CD14-positive monocyte (primary cell): Measurements from ENCODE around the gene SLC22A23. TPM values are rescaled to one million over a fixed set of nuclear protein-coding genes. Genes with fewer than 3 reads are reported as not detected.

Experiments used
- DNase-seq, 3 donors: peaks; one replicate each; pipeline ENCODE4 v3.0.0-alpha.2; 2011 to 2022
- H2AFZ ChIP-seq: 2 replicates; pipeline ENCODE4 v1.6.0; 2012; ENCODE audit warnings: mild to moderate bottlenecking, low read depth, low read length, inconsistent platforms; ENCODE audit not compliant: insufficient read depth, poor library complexity, severe bottlenecking
- H3K27ac ChIP-seq, 2 donors: 1 replicate in 1 of 2; 2 replicates in 1 of 2; pipeline ENCODE4 v1.5.1; 2012 to 2013; ENCODE audit warnings: low read length in 2 of 2, control low read depth in 1 of 2, inconsistent platforms in 1 of 2, low read depth in 1 of 2, mild to moderate bottlenecking in 1 of 2
- H3K27me3 ChIP-seq, 2 donors: one replicate each; pipeline versions ENCODE4 v1.6.0 to v1.6.1; 2011 to 2013; ENCODE audit warnings: low read length in 2 of 2; ENCODE audit not compliant: control insufficient read depth in 2 of 2, insufficient read depth in 2 of 2
- H3K36me3 ChIP-seq, 2 donors: replicated peaks in 1 of 2; 1 replicate in 1 of 2; 2 replicates in 1 of 2; pipeline versions ENCODE4 v1.5.1 to v1.6.1; 2012 to 2013; ENCODE audit warnings: low read length in 2 of 2, control low read depth in 1 of 2, inconsistent platforms in 1 of 2, mild to moderate bottlenecking in 1 of 2; ENCODE audit not compliant: insufficient read depth in 2 of 2, control insufficient read depth in 1 of 2
- H3K4me1 ChIP-seq, 2 donors: 1 replicate in 1 of 2; 2 replicates in 1 of 2; pipeline versions ENCODE4 v1.5.1 to v1.6.1; 2012 to 2013; ENCODE audit warnings: low read length in 2 of 2, control low read depth in 1 of 2, inconsistent platforms in 1 of 2, mild to moderate bottlenecking in 1 of 2, moderate library complexity in 1 of 2; ENCODE audit not compliant: insufficient read depth in 2 of 2, control insufficient read depth in 1 of 2
- H3K4me2 ChIP-seq: replicated peaks from 2 replicates; pipeline ENCODE3; 2012; ENCODE audit warnings: low read length, moderate library complexity, mild to moderate bottlenecking; ENCODE audit not compliant: poor library complexity, severe bottlenecking; ENCODE audit errors: extremely low read depth
- H3K4me3 ChIP-seq, 3 experiments: fragments of 200-600 bp in 1 of 3; sonication (generic) in 1 of 3; replicated peaks in 1 of 3; 1 replicate in 2 of 3; 2 replicates in 1 of 3; pipeline ENCODE4 v1.5.1; 2011 to 2013; ENCODE audit warnings: low read length in 3 of 3, mild to moderate bottlenecking in 3 of 3, control low read depth in 2 of 3, low read depth in 2 of 3, inconsistent platforms in 1 of 3, moderate library complexity in 1 of 3
- H3K79me2 ChIP-seq: 2 replicates; pipeline ENCODE4 v1.6.0; 2012; ENCODE audit warnings: mild to moderate bottlenecking, control low read depth, inconsistent platforms, low read length, moderate library complexity; ENCODE audit not compliant: insufficient read depth
- H3K9ac ChIP-seq: 2 replicates; pipeline ENCODE4 v1.6.0; 2017; ENCODE audit warnings: low read length, mild to moderate bottlenecking; ENCODE audit not compliant: insufficient read depth, poor library complexity, severe bottlenecking
- H3K9me3 ChIP-seq, 2 donors: replicated peaks in 1 of 2; 1 replicate in 1 of 2; 2 replicates in 1 of 2; pipeline versions ENCODE4 v1.5.1 to v1.6.1; 2012 to 2013; ENCODE audit warnings: low read length in 2 of 2, control low read depth in 1 of 2; ENCODE audit not compliant: control insufficient read depth in 1 of 2, insufficient read depth in 1 of 2
- H4K20me1 ChIP-seq: 2 replicates; pipeline ENCODE4 v1.6.0; 2012; ENCODE audit warnings: mild to moderate bottlenecking, low read length, control low read depth, moderate library complexity; ENCODE audit not compliant: insufficient read depth
- H3K27ac Mint-ChIP-seq, 7 donors: one replicate each; pipeline ENCODE4 v1.8.0; 2020; ENCODE audit warnings: mild to moderate bottlenecking in 7 of 7, mixed read lengths in 7 of 7, moderate library complexity in 6 of 7, inconsistent platforms in 2 of 7
- H3K27me3 Mint-ChIP-seq, 3 donors: one replicate each; pipeline ENCODE4 v1.8.0; 2021 to 2022; ENCODE audit warnings: low read depth in 3 of 3, mild to moderate bottlenecking in 3 of 3, mixed read lengths in 3 of 3, moderate library complexity in 3 of 3, inconsistent platforms in 1 of 3
- H3K36me3 Mint-ChIP-seq, 2 donors: one replicate each; pipeline ENCODE4 v1.8.0; 2020; ENCODE audit warnings: mixed read lengths in 2 of 2, inconsistent platforms in 1 of 2, mild to moderate bottlenecking in 1 of 2
- H3K4me1 Mint-ChIP-seq: one replicate; pipeline ENCODE4 v1.8.0; 2020; ENCODE audit warnings: mild to moderate bottlenecking, mixed read lengths
- H3K4me3 Mint-ChIP-seq, 2 donors: one replicate each; pipeline ENCODE4 v1.8.0; 2020; ENCODE audit warnings: mild to moderate bottlenecking in 2 of 2, mixed read lengths in 2 of 2, moderate library complexity in 1 of 2
- H3K9me3 Mint-ChIP-seq, 7 donors: one replicate each; pipeline ENCODE4 v1.8.0; 2020 to 2022; ENCODE audit warnings: mixed read lengths in 7 of 7, mild to moderate bottlenecking in 6 of 7, moderate library complexity in 6 of 7, inconsistent platforms in 2 of 7
- WGBS: methylation state at CpG from one replicate; pipeline ENCODE4 v1.1.5; 2013; ENCODE audit warnings: missing lambda C conversion rate; ENCODE audit not compliant: insufficient coverage; 5-methylcytosine and 5-hydroxymethylcytosine counted together
- intact Hi-C, 2 donors: fragments of 100-400 bp; cut with micrococcal nuclease; formaldehyde crosslinking; loops; one replicate each; pipeline versions ENCODE4 v1.15.0 to v1.15.1; 2023
- polyA plus RNA-seq, 3 donors: library from polyadenylated mRNA; depleted of rRNA in 1 of 3; unstranded in 2 of 3; stranded (reverse) in 1 of 3; fragments of 300-500 nt in 2 of 3; fragments of >200 nt in 1 of 3; fragmentation: Illumina TruSeq in 2 of 3; gene quantifications; 1 replicate in 2 of 3; 2 replicates in 1 of 3; pipeline ENCODE4 v1.2.3, GENCODE V29; 2012 to 2021
- TF ChIP-seq, protein P1 (sequence below): fragments of 200-600 bp; IDR thresholded peaks from one replicate; pipeline ENCODE4 v1.8.0; 2022; ENCODE audit warnings: antibody characterized with exemption, mild to moderate bottlenecking

Gene SLC22A23
- polyA plus RNA-seq, 3 donors = 0.08 TPM; not detected in 2

DNA sequence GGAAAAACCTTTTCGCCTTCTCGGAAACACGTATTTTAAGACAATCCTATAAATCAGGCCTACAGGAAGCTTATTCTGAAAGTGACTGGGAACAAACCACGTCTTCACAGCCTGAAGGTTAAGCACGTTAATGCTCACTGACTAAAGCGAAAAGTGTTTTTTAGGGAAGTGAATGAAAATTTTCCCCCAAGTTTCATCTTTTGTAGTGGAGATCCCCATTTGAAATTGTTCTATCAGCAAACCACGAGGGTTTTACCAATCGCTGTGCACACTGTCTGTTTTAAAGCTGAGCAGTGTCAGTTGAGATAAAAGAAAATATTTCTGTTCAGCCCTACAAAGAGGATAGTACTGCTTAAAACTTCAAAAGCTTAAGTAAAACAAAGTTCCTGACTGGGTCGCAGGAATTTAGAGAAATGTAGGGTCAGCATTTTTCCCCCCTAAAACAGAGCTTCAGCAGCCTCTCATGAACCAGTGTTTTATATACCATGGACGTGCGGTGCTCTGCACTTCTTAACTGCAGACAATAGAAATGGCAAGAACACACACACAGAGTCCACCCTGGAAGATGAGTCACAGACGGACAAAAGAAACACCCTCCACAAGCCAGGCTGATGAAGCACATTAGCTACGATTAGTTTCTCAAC is 34.9 kb downstream of the SLC22A23 start:
- no peak overlapping the region for H3K9ac ChIP-seq
- no peak overlapping the region for H3K4me2 ChIP-seq
- H3K36me3 Mint-ChIP-seq = no peaks in the 10 kb centered on the region
- H3K36me3 ChIP-seq = no peaks in the 10 kb centered on the region
- peaks cover 11 to 26% (median 22%) of the 10 kb centered on the region in 3 donors for H3K27me3 Mint-ChIP-seq
- H2AFZ ChIP-seq = no peak overlapping the region
- peak in 1 of 3 donors; percentile 10 for DNase-seq
- no peak overlapping the region for H3K27ac ChIP-seq
- H3K4me3 ChIP-seq = no peak overlapping the region
- 60% methylated on average over 5 of the region's 13 CpGs for WGBS
- peaks cover 0 to 4% of the 10 kb centered on the region in 2 donors for H3K27me3 ChIP-seq
- no peaks in the 10 kb centered on the region for H3K4me1 ChIP-seq
- TF ChIP-seq, protein P1, sequence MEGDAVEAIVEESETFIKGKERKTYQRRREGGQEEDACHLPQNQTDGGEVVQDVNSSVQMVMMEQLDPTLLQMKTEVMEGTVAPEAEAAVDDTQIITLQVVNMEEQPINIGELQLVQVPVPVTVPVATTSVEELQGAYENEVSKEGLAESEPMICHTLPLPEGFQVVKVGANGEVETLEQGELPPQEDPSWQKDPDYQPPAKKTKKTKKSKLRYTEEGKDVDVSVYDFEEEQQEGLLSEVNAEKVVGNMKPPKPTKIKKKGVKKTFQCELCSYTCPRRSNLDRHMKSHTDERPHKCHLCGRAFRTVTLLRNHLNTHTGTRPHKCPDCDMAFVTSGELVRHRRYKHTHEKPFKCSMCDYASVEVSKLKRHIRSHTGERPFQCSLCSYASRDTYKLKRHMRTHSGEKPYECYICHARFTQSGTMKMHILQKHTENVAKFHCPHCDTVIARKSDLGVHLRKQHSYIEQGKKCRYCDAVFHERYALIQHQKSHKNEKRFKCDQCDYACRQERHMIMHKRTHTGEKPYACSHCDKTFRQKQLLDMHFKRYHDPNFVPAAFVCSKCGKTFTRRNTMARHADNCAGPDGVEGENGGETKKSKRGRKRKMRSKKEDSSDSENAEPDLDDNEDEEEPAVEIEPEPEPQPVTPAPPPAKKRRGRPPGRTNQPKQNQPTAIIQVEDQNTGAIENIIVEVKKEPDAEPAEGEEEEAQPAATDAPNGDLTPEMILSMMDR = no peak
- H3K9me3 ChIP-seq = no peaks in the 10 kb centered on the region
- no peaks in the 10 kb centered on the region for H3K79me2 ChIP-seq
- no peak overlapping the region for H3K27ac Mint-ChIP-seq
- H4K20me1 ChIP-seq = no peaks in the 10 kb centered on the region
- no peaks in the 10 kb centered on the region for H3K4me1 Mint-ChIP-seq
- intact Hi-C loops = no loop called here
- peaks cover 0 to 2% (median 0%) of the 10 kb centered on the region in 7 donors for H3K9me3 Mint-ChIP-seq
- H3K4me3 Mint-ChIP-seq = no peak overlapping the region

DNA sequence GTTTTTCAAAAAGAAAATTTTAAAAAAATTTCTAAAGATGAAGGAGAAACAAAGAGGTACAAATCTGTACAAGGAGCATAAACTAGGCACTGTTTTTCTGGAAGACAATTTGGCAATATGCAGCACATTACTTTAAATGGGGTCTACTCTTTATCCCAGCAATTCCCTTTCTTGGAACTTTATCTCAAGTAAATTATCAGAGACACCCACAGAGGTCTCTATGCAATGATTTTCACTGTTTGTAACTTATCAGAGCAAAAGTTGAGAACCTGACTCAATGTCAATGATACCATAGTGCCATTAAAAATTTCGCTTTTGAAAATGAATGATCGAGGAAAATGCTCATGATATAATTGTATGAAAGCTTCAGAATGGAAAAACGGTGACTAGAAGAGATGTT is 35.7 kb downstream of the SLC22A23 start:
- no peaks in the 10 kb centered on the region for H4K20me1 ChIP-seq
- H3K36me3 Mint-ChIP-seq = no peaks in the 10 kb centered on the region
- 100% methylated on average over 2 of the region's 3 CpGs for WGBS
- no peaks in the 10 kb centered on the region for H3K79me2 ChIP-seq
- H3K4me2 ChIP-seq = no peak overlapping the region
- no peaks in the 10 kb centered on the region for H3K4me1 ChIP-seq
- H3K9me3 ChIP-seq = no peaks in the 10 kb centered on the region
- H3K9me3 Mint-ChIP-seq = peaks cover 0 to 2% (median 0%) of the 10 kb centered on the region in 7 donors
- H3K4me3 Mint-ChIP-seq = no peak overlapping the region
- DNase-seq = no peak
- no peak overlapping the region for H3K27ac Mint-ChIP-seq
- no peaks in the 10 kb centered on the region for H3K36me3 ChIP-seq
- no peak overlapping the region for H3K9ac ChIP-seq
- H3K27ac ChIP-seq = no peak overlapping the region
- H3K27me3 Mint-ChIP-seq = peaks cover 10 to 24% (median 22%) of the 10 kb centered on the region in 3 donors
- intact Hi-C loops = no loop called here
- no peak overlapping the region for H3K4me3 ChIP-seq
- no peak overlapping the region for H2AFZ ChIP-seq
- H3K4me1 Mint-ChIP-seq = no peaks in the 10 kb centered on the region
- TF ChIP-seq, protein P1 = no peak
- peaks cover 0 to 4% of the 10 kb centered on the region in 2 donors for H3K27me3 ChIP-seq
